ENCODE data around the gene APP. TPM values are rescaled to one million over a fixed set of nuclear protein-coding genes. Genes with fewer than 3 reads are reported as not detected.

Gene APP
- total RNA-seq, 2 donors from 2014 or later = 6.1 to 7.8 TPM

DNA sequence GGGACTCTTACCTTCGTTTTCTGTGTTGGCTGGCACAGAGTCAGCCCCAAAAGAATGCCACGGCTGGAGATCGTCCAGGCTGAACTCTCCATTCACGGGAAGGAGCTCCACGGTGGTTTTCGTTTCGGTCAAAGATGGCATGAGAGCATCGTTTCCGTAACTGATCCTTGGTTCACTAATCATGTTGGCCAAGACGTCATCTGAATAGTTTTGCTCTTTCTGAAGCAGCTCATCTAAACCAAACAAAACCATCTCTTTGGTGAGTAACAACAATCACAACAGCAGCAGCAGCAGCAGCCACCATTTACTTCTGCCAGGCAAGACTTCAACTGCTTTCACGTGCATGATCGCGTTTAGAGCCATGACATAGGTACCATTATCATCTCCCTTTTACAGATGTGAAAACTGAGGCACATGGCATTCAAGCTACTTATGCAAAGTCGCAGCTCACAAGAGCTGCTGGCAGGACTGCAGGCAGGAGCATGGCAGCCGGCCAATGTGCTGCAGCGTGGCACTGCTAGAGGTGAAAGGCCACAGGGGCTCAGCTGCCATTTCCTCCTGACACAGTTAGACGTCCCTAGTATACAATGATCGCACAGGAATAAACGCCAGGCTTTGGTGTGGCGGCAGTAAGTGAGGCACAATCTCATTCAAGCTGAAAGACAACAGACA is 258.7 kb downstream of the APP start:
- ATAC-seq (no peak), DNase-seq (ENCODE audit: low spot score) (no peak)
- Mint-ChIP-seq H3K4me1 (ENCODE audit: low read depth in 2 of 2) (no peaks in the 10 kb centered on the region), H3K4me3 (no peak overlapping the region), H3K36me3 (no peaks in the 10 kb centered on the region), H3K27me3 (peaks cover 0 to 7% of the 10 kb centered on the region in 2 donors), H3K27ac (no peak overlapping the region), H3K9me3 (no peaks in the 10 kb centered on the region)

DNA sequence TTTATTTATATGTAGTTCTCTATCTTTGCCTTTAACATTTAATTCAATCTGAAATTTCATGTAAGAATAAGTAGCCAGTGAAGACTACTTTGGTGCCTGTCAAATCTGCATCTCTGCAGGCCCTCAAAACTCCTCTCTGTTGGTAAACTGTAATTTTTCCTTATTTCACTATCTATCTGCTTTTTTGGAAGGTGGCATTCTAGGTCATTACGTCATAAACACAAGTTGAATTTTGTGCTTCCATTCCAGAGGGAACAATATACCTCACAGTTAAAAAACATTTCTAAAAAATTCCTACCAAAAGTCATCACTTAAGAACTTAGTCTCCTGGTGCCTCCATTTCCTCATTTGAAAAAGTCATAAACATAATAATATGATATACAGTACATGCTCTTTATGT is 259.8 kb downstream of the APP start:
- H3K27ac Mint-ChIP-seq = no peak overlapping the region
- DNase-seq (ENCODE audit: low spot score) (no peak), ATAC-seq (no peak)
- H3K36me3 Mint-ChIP-seq = no peaks in the 10 kb centered on the region
- no peaks in the 10 kb centered on the region for H3K9me3 Mint-ChIP-seq
- H3K4me3 Mint-ChIP-seq = no peak overlapping the region
- peaks cover 0 to 7% of the 10 kb centered on the region in 2 donors for H3K27me3 Mint-ChIP-seq
- H3K4me1 Mint-ChIP-seq (ENCODE audit: low read depth in 2 of 2) = no peaks in the 10 kb centered on the region

DNA sequence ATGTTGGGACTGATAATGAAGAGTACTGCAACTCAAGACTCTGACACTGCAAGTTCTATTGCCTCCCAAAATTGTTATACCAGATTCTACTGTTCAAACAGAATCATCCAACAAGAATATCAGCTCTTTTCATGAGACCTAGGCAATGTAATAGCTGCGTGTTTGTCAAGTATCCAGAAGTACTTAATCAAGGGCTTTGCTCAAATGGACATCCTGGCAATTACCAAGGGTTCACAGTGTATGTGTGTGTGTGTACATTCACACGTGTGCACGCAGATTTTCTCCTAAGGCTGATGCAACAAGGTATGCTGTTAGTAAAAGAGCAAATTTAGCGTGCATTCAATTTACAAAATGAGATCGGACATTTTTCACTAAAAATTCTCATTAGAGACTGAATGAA is 261.2 kb downstream of the APP start:
- no peak for ATAC-seq
- Mint-ChIP-seq H3K9me3 (no peaks in the 10 kb centered on the region), H3K4me1 (ENCODE audit: low read depth in 2 of 2) (no peaks in the 10 kb centered on the region), H3K4me3 (no peak overlapping the region), H3K27me3 (peaks cover 0 to 3% of the 10 kb centered on the region in 2 donors), H3K27ac (no peak overlapping the region), H3K36me3 (no peaks in the 10 kb centered on the region)
- no peak for DNase-seq (ENCODE audit: low spot score)

DNA sequence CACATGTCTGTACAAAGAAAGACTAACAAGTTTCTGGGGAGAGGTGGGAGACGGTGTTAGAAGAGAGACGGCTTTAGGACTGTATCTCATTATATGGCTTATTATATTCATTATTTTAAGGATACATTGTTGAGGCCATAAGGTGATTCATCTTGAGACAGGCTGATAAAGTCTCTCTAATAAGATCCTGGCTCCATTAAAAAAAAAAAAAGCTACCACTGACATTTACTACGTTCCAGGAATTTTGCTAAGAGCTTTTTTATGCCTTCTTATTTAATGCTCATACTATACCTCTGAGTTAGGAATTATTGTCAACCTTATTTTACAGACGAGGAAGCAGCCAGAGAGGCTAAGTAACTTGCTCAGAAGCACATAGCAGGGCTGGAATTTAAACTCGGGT is 262.1 kb downstream of the APP start:
- ATAC-seq (no peak), DNase-seq (ENCODE audit: low spot score) (no peak)
- peaks cover 0 to 3% of the 10 kb centered on the region in 2 donors for H3K27me3 Mint-ChIP-seq
- H3K4me3 Mint-ChIP-seq = no peak overlapping the region
- H3K36me3 Mint-ChIP-seq = no peaks in the 10 kb centered on the region
- no peak overlapping the region for H3K27ac Mint-ChIP-seq
- no peaks in the 10 kb centered on the region for H3K9me3 Mint-ChIP-seq
- H3K4me1 Mint-ChIP-seq (ENCODE audit: low read depth in 2 of 2) = no peaks in the 10 kb centered on the region

DNA sequence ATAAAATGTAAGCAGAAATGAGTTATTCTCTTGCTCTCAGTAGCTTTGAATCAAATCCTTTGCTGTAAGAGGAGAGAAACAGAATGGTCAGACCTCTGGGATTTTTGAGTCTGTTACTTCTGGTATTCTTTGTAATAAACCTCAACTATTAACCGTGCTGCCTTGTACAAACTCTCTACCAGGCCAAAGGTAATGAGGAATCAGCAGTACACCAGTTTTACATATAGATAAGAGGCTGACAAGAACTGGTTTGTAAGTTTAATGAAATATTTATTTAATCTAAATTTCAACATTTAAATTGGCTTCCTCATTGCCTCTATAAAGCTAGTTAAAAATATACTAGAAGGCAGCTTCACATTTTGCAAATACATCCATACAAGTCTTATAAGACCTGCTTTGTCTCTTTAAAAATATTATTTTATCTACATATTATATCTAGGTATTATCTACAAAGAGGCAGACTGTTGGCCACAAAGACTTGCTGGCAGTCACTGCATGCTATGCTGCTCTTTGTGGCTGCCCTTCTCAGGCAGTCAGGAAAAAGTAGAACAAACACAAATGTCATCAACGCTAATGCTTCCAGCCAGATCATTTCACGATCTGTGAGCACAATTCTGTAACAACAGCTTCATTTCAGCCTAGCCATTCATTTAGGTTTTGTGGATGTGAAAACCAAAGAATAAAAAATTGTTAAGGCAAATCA is 262.8 kb downstream of the APP start:
- Mint-ChIP-seq H3K27me3 (peaks cover 0 to 3% of the 10 kb centered on the region in 2 donors), H3K9me3 (no peaks in the 10 kb centered on the region), H3K4me1 (ENCODE audit: low read depth in 2 of 2) (no peaks in the 10 kb centered on the region), H3K27ac (no peak overlapping the region), H3K4me3 (no peak overlapping the region), H3K36me3 (no peaks in the 10 kb centered on the region)
- no peak for DNase-seq (ENCODE audit: low spot score)
- no peak for ATAC-seq

DNA sequence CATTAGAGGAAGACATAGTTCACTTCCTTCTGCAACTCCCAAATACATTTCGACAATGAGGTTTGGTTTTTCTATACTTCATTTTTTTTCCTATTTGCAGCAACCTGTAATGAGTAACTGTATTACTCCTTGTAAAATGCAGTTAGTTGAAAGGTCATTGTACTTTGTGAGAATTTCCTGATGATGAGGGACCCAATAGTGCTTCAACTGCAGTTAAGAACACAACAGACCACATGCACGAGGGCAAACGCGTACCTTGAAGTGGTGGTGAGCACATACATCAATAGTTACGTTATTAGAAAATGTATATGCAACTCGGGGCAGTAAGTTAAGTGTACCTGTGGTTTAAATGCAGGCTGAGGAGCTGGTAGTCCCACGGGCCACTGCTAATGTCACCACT is 264.0 kb downstream of the APP start:
- Mint-ChIP-seq H3K27me3 (peaks cover 0 to 3% of the 10 kb centered on the region in 2 donors), H3K9me3 (no peaks in the 10 kb centered on the region), H3K4me1 (ENCODE audit: low read depth in 2 of 2) (no peaks in the 10 kb centered on the region), H3K36me3 (no peaks in the 10 kb centered on the region), H3K4me3 (no peak overlapping the region), H3K27ac (no peak overlapping the region)
- ATAC-seq = no peak
- DNase-seq (ENCODE audit: low spot score) = no peak

DNA sequence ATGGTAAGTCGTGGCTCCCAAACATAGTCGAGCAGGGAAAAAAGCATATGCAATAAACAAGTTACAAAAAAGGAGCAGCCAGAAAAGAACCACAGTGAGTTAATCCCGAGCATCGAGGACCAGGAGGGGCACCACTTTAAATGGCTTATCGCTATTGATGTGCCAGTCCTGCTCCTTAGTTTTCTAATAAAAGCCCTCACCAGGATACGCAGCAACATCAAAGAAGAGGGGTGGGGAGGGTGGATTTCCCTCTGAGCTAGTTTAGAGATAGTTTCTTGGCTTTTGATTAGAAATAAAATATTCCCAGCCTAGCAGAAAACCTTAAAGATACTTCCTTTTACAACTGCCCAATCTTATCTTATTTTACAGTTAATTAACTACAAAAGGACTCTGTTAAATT is 265.4 kb downstream of the APP start:
- no peak overlapping the region for H3K4me3 Mint-ChIP-seq
- ATAC-seq (no peak), DNase-seq (ENCODE audit: low spot score) (no peak)
- H3K36me3 Mint-ChIP-seq = no peaks in the 10 kb centered on the region
- peaks cover 0 to 3% of the 10 kb centered on the region in 2 donors for H3K27me3 Mint-ChIP-seq
- no peaks in the 10 kb centered on the region for H3K4me1 Mint-ChIP-seq (ENCODE audit: low read depth in 2 of 2)
- H3K27ac Mint-ChIP-seq = no peak overlapping the region
- H3K9me3 Mint-ChIP-seq = no peaks in the 10 kb centered on the region

DNA sequence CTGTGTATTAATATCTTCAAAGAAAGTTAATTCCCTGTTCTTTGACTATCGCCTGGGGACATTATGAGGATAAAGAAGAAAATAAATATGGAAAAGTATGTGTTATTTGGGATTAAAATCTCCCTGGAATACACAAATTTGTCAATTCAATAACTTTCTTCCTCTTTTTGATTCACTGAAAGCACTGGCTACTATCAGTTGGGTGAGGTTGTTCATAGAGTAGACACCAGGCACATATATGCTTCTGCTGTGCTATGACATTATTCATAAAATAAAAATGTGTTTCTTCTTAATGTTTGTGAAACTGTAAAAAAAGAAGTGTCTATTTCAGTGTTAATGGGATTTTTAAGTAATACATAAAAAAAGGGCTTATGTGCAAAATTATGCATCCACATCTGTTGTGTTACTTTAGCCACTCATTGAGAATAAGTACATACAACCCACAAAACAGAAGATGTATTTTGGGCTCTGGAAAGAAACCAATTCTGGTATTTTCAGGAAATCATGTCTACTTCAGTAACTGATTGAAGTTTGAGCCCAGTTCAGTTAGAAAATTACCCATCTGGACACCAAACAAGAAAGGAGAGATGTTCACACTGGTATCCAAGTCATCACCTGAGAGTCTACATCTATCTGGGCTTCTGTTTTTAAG is 266.4 kb downstream of the APP start:
- DNase-seq (ENCODE audit: low spot score) (no peak), ATAC-seq (no peak)
- Mint-ChIP-seq H3K27me3 (peaks cover 0 to 3% of the 10 kb centered on the region in 2 donors), H3K27ac (no peak overlapping the region), H3K4me1 (ENCODE audit: low read depth in 2 of 2) (no peaks in the 10 kb centered on the region), H3K9me3 (no peaks in the 10 kb centered on the region), H3K36me3 (no peaks in the 10 kb centered on the region), H3K4me3 (no peak overlapping the region)

DNA sequence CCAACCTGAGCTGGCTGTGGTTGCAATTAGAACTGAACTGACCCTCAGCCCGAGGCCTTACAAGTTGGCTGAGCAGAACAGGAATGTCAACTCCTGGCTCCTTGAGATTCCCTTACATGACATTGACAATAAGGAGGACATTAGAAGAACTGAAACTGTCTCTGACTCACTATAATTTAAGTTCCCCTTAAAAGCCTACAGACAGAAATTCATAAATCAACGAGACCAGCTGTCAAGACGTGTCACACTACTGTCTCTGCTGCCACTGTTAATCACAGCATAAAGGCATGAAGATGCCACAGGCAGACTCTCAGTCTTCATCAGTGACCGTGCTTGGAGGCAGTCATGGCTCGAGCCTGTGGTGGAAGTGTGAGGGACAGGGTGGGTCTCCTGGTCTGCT is 267.0 kb downstream of the APP start:
- no peak for ATAC-seq
- Mint-ChIP-seq H3K9me3 (no peaks in the 10 kb centered on the region), H3K27me3 (peaks cover 0 to 3% of the 10 kb centered on the region in 2 donors), H3K36me3 (no peaks in the 10 kb centered on the region), H3K4me1 (ENCODE audit: low read depth in 2 of 2) (no peaks in the 10 kb centered on the region), H3K27ac (no peak overlapping the region), H3K4me3 (no peak overlapping the region)
- no peak for DNase-seq (ENCODE audit: low spot score)

DNA sequence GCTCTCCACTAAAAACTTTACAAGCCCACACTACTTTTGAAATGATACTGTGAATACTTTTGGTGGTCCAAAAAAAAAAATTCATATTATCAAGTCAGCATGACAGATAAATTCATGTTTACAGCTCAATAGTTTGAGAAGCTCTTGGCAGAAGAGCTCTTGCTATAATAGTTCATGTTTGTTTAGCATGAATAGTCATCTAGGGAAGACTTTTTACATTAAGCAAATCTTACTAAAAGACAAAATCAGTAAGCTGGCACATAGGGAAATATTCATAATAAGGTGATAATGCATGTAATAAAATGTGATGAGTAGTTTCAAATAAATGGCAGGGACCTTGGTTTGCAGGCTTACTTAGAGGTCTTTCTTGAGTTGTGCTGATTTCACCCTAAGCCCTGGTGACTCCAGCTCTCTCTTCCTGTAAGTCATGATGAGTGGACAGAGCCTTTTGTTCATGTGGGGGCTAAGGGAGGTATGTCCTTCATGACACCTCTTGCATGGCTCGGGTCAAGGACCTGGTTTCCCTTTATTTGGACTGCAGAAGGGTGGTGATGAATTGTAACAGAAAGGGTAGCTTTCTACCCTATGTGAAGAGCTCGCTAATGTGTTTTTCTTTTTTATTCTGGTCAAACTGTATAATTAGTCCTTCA is 269.1 kb downstream of the APP start:
- H3K36me3 Mint-ChIP-seq = no peaks in the 10 kb centered on the region
- H3K27me3 Mint-ChIP-seq = no peaks in the 10 kb centered on the region
- H3K9me3 Mint-ChIP-seq = no peaks in the 10 kb centered on the region
- no peak overlapping the region for H3K4me3 Mint-ChIP-seq
- H3K27ac Mint-ChIP-seq = no peak overlapping the region
- ATAC-seq (no peak), DNase-seq (ENCODE audit: low spot score) (no peak)
- peaks cover 0 to 3% of the 10 kb centered on the region in 2 donors for H3K4me1 Mint-ChIP-seq (ENCODE audit: low read depth in 2 of 2)

DNA sequence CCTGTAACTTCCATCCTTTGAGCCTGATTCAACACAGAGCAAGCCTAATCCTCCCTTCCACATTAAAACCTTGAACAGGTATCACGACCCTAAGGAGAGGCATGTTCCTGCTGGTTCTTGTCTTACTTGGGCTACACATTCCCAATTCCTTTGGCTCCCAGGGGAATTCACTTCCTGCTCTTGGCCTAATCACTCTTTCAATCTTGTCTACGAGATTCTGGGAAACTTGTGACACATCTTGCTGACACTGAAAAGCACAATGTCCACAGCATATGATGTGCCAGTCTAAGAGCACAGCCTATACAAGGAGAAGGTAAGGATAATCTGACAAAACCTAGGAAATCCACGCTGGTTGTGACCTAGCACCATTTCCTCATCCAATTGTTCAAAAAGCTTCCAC is 271.9 kb downstream of the APP start:
- no peaks in the 10 kb centered on the region for H3K36me3 Mint-ChIP-seq
- H3K9me3 Mint-ChIP-seq = no peaks in the 10 kb centered on the region
- no peak overlapping the region for H3K27ac Mint-ChIP-seq
- no peak for DNase-seq (ENCODE audit: low spot score)
- no peaks in the 10 kb centered on the region for H3K27me3 Mint-ChIP-seq
- ATAC-seq = no peak
- H3K4me1 Mint-ChIP-seq (ENCODE audit: low read depth in 2 of 2) = peaks cover 0 to 4% of the 10 kb centered on the region in 2 donors
- H3K4me3 Mint-ChIP-seq = no peak overlapping the region

DNA sequence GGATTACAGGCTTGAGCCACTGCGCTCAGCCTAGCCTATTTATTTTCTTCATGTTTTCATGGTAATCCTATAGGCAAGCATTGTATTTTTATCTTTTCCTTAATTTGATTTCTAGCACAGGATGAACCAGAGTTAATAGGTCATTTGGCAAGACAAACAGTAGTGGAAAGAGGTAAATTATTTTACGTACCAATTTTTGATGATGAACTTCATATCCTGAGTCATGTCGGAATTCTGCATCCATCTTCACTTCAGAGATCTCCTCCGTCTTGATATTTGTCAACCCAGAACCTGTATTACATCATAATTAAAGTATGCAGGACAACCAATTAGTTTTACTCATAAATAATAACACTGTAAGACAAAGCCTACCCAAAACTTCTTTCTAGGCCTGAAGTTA is 273.2 kb downstream of the APP start:
- peaks cover 0 to 4% of the 10 kb centered on the region in 2 donors for H3K4me1 Mint-ChIP-seq (ENCODE audit: low read depth in 2 of 2)
- DNase-seq (ENCODE audit: low spot score) (no peak), ATAC-seq (no peak)
- no peaks in the 10 kb centered on the region for H3K36me3 Mint-ChIP-seq
- H3K4me3 Mint-ChIP-seq = no peak overlapping the region
- H3K27me3 Mint-ChIP-seq = no peaks in the 10 kb centered on the region
- H3K9me3 Mint-ChIP-seq = no peaks in the 10 kb centered on the region
- H3K27ac Mint-ChIP-seq = no peak overlapping the region

DNA sequence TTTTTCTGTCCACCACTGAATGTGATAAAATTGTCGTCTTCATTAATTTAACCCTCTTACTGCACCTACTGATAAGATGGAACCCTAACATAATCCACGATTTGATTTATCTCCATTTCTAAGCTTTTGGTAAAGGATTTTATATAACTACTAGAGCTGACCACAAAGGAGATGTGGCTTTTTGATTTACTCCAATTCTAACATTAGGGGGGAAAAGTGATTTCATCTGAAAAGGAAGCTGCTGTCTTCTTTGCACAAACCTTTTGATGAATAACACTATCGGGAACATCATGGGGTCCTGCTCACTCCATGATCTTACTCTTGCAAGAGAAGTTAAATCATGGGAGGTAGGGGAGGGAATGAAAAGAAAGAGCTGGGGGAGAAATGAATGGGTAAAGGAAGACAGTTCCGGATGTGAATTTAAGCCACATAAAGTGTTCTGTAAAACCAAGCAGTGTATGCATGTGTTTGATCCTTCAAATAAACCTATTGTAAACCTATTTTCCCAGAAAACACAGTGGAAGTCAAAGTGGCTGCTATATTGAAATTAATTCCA is 274.0 kb downstream of the APP start:
- no peaks in the 10 kb centered on the region for H3K36me3 Mint-ChIP-seq
- H3K9me3 Mint-ChIP-seq = no peaks in the 10 kb centered on the region
- ATAC-seq = no peak
- no peaks in the 10 kb centered on the region for H3K27me3 Mint-ChIP-seq
- H3K27ac Mint-ChIP-seq = no peak overlapping the region
- H3K4me1 Mint-ChIP-seq (ENCODE audit: low read depth in 2 of 2) = peaks cover 0 to 4% of the 10 kb centered on the region in 2 donors
- no peak overlapping the region for H3K4me3 Mint-ChIP-seq
- DNase-seq (ENCODE audit: low spot score) = no peak
